ENCODE data around the gene PAX9. TPM values are rescaled to one million over a fixed set of nuclear protein-coding genes. Genes with fewer than 3 reads are reported as not detected.
A peak's percentile ranks its signal among the peaks of the same experiment; 100 is the strongest.

The PAX9 gene
- total and polyA plus RNA-seq, 2 of the 13 experiments (the other 11 are each of a cell fraction or from before 2014, with no cell fraction given) = 0.03 TPM; not detected in 1

- TF ChIP-seq NRL (CRISPR knock-in tag; IDR thresholded peaks at IDR 0.05; ENCODE audit: borderline replicate concordance) (peak; percentile 37; the same call in 1 of the 2 replicates), ZNF674 (CRISPR knock-in tag; IDR thresholded peaks at IDR 0.05; ENCODE audit: low read depth) (0 out of 2 replicates have a peak, but pooled peaks have one; percentile 38), TOPORS (CRISPR knock-in tag; IDR thresholded peaks at IDR 0.05) (no peak), NFKB2 (CRISPR knock-in tag; IDR thresholded peaks at IDR 0.05; ENCODE audit: borderline replicate concordance) (0 out of 2 replicates have a peak, but pooled peaks have one; percentile 6), ZNF614 (CRISPR knock-in tag; IDR thresholded peaks at IDR 0.05; ENCODE audit: borderline replicate concordance) (no peak), THAP8 (CRISPR knock-in tag; IDR thresholded peaks at IDR 0.05; ENCODE audit: borderline replicate concordance) (0 out of 2 replicates have a peak, but pooled peaks have one; percentile 41), NFE2L2 (IDR thresholded peaks at IDR 0.05; ENCODE audit: low read length) (no peak)
Observed at GRCh38 chr14:36662543-36663403, 1.1 kb downstream of the PAX9 start (continued).

GRCh38 chr14:36663404-36664321, 2.0 kb downstream of the PAX9 start:
- FAIRE-seq = no peak
- POLR2A ChIA-PET = no interaction called here
- BruUV-seq (replicated peaks) = no TSS peak
- CTCF ChIA-PET (ENCODE audit: low intra/inter-chr PET ratio, low total read pairs) = no interaction called here
- WGBS (ENCODE audit: low lambda C conversion rate) = 42% methylated on average over 39 of the region's 39 CpGs
- H3K4me3 ChIP-seq (replicated peaks in 1 of 3; ENCODE audit: insufficient read depth in 1 of 3, low read depth in 2 of 3, low read length in 3 of 3) = no peak overlapping the region; a peak in 1 of 6 replicates
- intact Hi-C loops (cut with micrococcal nuclease; ENCODE audit: unreplicated experiment) (no loop called here), in situ Hi-C loops (cut with HindIII; ENCODE audit: extremely low pct_ligation_motif_present, low pct_unique_long_range_greater_than_20kb) (no loop called here)
- no peak for DNase-seq (ENCODE audit: low spot score)
- H3K9ac ChIP-seq (ENCODE audit: insufficient read depth, low read depth, low read length) = no peak overlapping the region
- H3K4me1 ChIP-seq (ENCODE audit: insufficient read depth, low read length) = peaks cover 7% of the 10 kb centered on the region
- no peaks in the 10 kb centered on the region for H3K9me3 ChIP-seq (ENCODE audit: low read length)
- H3K27me3 ChIP-seq (ENCODE audit: control insufficient read depth in 1 of 2, insufficient read depth in 2 of 2, low read length in 2 of 2) = peaks cover 33 to 74% of the 10 kb centered on the region in 2 experiments
- H2AFZ ChIP-seq (ENCODE audit: low read length) = no peak overlapping the region
- no peak overlapping the region for H3K4me2 ChIP-seq (ENCODE audit: low read depth, low read length)
- peaks cover 2% of the 10 kb centered on the region; the same call in 1 of the 2 replicates for H4K20me1 ChIP-seq (ENCODE audit: insufficient read depth, low read length)
- ATAC-seq = peak; percentile 2; the same call in 1 of the 3 replicates
- no peaks in the 10 kb centered on the region for H3K79me2 ChIP-seq (ENCODE audit: insufficient read depth, low read length)
- H3K27ac ChIP-seq (ENCODE audit: extremely low read length, insufficient read depth, low read length) = no peak overlapping the region
- H3K36me3 ChIP-seq (replicated peaks in 1 of 2; ENCODE audit: control insufficient read depth in 1 of 2, insufficient read depth in 2 of 2, low read length in 2 of 2) = no peaks in the 10 kb centered on the region
- peak; percentile 93; the same call in 1 of the 2 replicates for TF ChIP-seq EZH2 (conservative IDR thresholded peaks at IDR 0.05; ENCODE audit: low read depth, low read length)
- TF ChIP-seq MZF1 (CRISPR knock-in tag; IDR thresholded peaks at IDR 0.05; ENCODE audit: borderline replicate concordance) = 0 out of 2 replicates have a peak, but pooled peaks have one; percentile 12
- TF ChIP-seq BCLAF1 (IDR thresholded peaks at IDR 0.05) = no peak
- TF ChIP-seq TOPORS (CRISPR knock-in tag; IDR thresholded peaks at IDR 0.05) = no peak
- TF ChIP-seq TFAP4 (IDR thresholded peaks at IDR 0.05; ENCODE audit: borderline replicate concordance, low read depth) = no peak
- TF ChIP-seq FOXJ3 (CRISPR knock-in tag; IDR thresholded peaks at IDR 0.05; ENCODE audit: borderline replicate concordance) = no peak
- TF ChIP-seq NFKB2 (CRISPR knock-in tag; IDR thresholded peaks at IDR 0.05; ENCODE audit: borderline replicate concordance) = peak; percentile 9; the same call in 1 of the 2 replicates
- TF ChIP-seq CBX5 (CRISPR knock-in tag; IDR thresholded peaks at IDR 0.05; ENCODE audit: borderline replicate concordance) = no peak
- TF ChIP-seq HNRNPL (IDR thresholded peaks at IDR 0.05; ENCODE audit: low read depth, low read length) = 0 out of 2 replicates have a peak, but pooled peaks have one; percentile 21
- no peak for TF ChIP-seq NR3C1 (CRISPR knock-in tag; IDR thresholded peaks at IDR 0.05)

All from HepG2 (cell line).